BE2C (cell line): ENCODE data around the gene LRCH4.
A peak's percentile ranks its signal among the peaks of the same experiment; 100 is the strongest.

Experiments used
- DNase-seq: peaks from one replicate; pipeline ENCODE4 v3.0.0-alpha.2; 2020
- H3K27me3 ChIP-seq: fragments of 250-450 bp; sonication (Bioruptor Pico); 2 replicates; pipeline ENCODE4 v1.5.1; 2020; ENCODE audit warnings: mild to moderate bottlenecking
- H3K36me3 ChIP-seq: fragments of 250-450 bp; sonication (Bioruptor Pico); 2 replicates; pipeline ENCODE4 v1.5.1; 2020; ENCODE audit warnings: mild to moderate bottlenecking
- H3K4me1 ChIP-seq: fragments of 250-450 bp; sonication (Bioruptor Pico); 2 replicates; pipeline ENCODE4 v1.5.1; 2020
- H3K4me3 ChIP-seq: 2 replicates; pipeline ENCODE4 v1.5.1; 2011; ENCODE audit warnings: low read depth, low read length
- H3K9me3 ChIP-seq: fragments of 250-450 bp; sonication (Bioruptor Pico); 2 replicates; pipeline ENCODE4 v1.5.1; 2020
- CTCF ChIP-seq: IDR thresholded peaks from 2 replicates; pipeline ENCODE4 v1.5.1; 2012; ENCODE audit warnings: mild to moderate bottlenecking, low read depth, low read length

Gene LRCH4

GRCh38 chr7:100607111-100607510 lies 21.2 kb upstream of the LRCH4 start:
- no peak for DNase-seq
- Histone ChIP-seq H3K4me3 (no peak overlapping the region), H3K36me3 (peaks cover 36% of the 10 kb centered on the region), H3K4me1 (0 out of 2 replicates have a peak, but pooled peaks cover 3% of the 10 kb centered on the region), H3K27me3 (no peaks in the 10 kb centered on the region), H3K9me3 (no peaks in the 10 kb centered on the region)
- TF ChIP-seq CTCF, result no peak

DNA sequence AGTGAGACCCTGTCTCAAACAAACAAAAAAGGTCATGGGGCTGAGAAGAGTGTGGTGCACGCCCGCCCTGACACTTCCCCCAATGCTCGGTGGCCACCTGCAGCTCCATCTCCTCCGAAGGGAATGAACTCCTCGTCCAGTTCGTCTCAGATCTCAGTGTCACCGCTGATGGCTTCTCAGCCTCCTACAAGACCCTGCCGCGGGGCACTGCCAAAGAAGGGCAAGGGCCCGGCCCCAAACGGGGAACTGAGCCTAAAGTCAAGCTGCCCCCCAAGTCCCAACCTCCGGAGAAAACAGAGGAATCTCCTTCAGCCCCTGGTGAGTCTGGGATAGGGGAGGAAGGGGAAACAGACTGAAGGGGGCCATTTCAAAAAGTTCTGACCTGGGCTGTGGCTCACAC lies 20.4 kb upstream of the LRCH4 start:
- peaks cover 36% of the 10 kb centered on the region for H3K36me3 ChIP-seq
- no peak for DNase-seq
- H3K27me3 ChIP-seq, result no peaks in the 10 kb centered on the region
- H3K9me3 ChIP-seq, result no peaks in the 10 kb centered on the region
- no peak for TF ChIP-seq CTCF
- H3K4me1 ChIP-seq, result peaks cover 6% of the 10 kb centered on the region
- no peak overlapping the region for H3K4me3 ChIP-seq

GRCh38 chr7:100604976-100605911 lies 19.3 kb upstream of the LRCH4 start:
- H3K36me3 ChIP-seq, result peaks cover 36% of the 10 kb centered on the region
- no peak for DNase-seq
- H3K4me1 ChIP-seq, result peaks cover 6% of the 10 kb centered on the region
- TF ChIP-seq CTCF, result no peak
- H3K4me3 ChIP-seq, result peak overlapping the region; percentile 80
- no peaks in the 10 kb centered on the region for H3K9me3 ChIP-seq
- no peaks in the 10 kb centered on the region for H3K27me3 ChIP-seq

DNA sequence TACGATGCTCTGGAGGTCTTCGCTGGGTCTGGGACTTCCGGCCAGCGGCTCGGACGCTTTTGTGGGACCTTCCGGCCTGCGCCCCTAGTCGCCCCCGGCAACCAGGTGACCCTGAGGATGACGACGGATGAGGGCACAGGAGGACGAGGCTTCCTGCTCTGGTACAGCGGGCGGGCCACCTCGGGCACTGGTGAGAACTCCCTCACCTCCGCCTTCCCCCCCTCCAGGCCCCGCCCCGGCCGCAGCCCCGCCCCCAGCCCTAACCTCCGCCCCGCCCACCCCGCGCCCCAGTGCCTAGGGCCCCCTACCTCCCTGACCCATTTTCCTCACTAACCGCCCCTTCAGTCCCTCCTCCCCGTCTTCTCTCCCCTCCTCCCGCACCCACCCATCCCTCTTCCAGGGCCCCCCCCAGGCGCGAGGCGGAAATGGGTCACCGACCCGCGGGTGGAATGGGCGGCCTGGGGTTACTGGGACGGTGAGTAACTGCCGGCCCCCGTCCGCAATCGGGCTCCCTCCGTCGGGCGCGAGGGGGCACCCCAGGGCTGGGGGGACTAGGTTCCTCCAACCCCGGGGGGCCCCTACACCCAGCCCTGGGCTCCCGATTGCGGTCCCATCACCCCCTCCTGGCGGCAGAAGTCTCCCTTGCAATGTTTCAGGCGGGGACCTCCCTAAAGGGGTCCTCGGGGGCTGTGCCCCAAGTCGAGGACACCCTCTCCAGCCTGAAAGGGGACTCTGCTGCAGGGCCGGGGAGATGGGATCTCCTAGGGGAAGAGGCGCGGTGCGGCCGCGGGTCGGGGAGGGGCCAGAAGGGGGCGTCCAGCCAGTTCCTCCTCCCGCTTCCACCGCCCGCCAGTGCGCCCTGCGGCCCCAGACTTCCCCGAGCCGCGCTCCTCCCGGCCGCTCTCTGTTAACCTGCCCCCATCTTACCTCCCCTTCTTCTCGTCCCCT lies 18.4 kb upstream of the LRCH4 start:
- DNase-seq, result peak; percentile 81

GRCh38 chr7:100603726-100604027 lies 17.7 kb upstream of the LRCH4 start:
- Histone ChIP-seq H3K36me3 (peaks cover 36% of the 10 kb centered on the region), H3K9me3 (no peaks in the 10 kb centered on the region), H3K4me1 (peaks cover 6% of the 10 kb centered on the region), H3K4me3 (peak overlapping the region; percentile 80), H3K27me3 (no peaks in the 10 kb centered on the region)
- no peak for TF ChIP-seq CTCF
- DNase-seq, result peak; percentile 52

More for the DNA sequence above, 18.4 kb upstream of the LRCH4 start:
- H3K36me3 ChIP-seq, result peaks cover 36% of the 10 kb centered on the region
- no peaks in the 10 kb centered on the region for H3K9me3 ChIP-seq
- H3K27me3 ChIP-seq, result no peaks in the 10 kb centered on the region
- peak; percentile 42 for TF ChIP-seq CTCF
- H3K4me3 ChIP-seq, result peak overlapping the region; percentile 80
- peaks cover 6% of the 10 kb centered on the region for H3K4me1 ChIP-seq
